LHCN-M2 (cell line): ENCODE data around the gene NTRK2. TPM values are rescaled to one million over a fixed set of nuclear protein-coding genes. Genes with fewer than 3 reads are reported as not detected.

Experiments used
- DNase-seq: peaks from one replicate; pipeline ENCODE4 v3.0.0-alpha.2; 2012; ENCODE audit warnings: low read depth
- total RNA-seq: library from RNA; depleted of rRNA; stranded (reverse); fragments of >200 nt; gene quantifications from 2 replicates; pipeline ENCODE4 v1.2.3, GENCODE V29; 2014

The NTRK2 gene
- total RNA-seq, 1 experiment from 2014 or later = not detected

GRCh38 chr9:85013703-85014102 is 344.2 kb downstream of the NTRK2 start:
- no peak for DNase-seq

GRCh38 chr9:85014292-85014691 is 344.8 kb downstream of the NTRK2 start:
- DNase-seq = no peak

DNA sequence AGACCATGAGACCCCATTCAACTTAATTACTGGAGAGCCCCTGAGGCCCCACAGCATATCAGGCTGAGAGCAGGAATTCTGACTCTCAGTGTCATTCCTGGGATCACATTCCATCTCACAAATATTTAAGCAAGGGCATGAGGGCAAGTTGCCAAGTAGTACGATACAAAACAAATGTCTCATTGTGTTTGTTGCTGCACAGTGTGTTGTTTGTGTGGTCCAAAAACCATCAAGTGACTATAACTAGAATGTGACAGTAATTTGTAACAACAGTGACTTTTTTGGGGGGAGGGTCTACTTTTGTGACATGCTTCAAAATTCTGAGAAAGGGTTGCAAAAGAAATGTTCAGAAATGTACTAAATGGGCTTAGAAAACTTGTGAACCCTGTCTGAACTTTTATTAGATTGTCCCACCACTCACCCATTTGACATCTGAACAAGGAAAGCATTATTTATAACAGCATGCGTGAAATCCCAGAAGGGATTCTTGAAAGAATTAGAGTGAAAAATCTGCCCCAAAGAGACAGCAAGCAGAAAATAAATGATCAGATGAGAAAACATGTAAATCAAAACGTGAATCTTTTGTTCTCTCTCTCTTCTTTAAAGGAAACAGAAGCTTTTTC is 347.0 kb downstream of the NTRK2 start:
- DNase-seq = no peak

- DNase-seq = no peak
Observed at GRCh38 chr9:85020791-85021190, 351.3 kb downstream of the NTRK2 start.

- no peak for DNase-seq
Observed at GRCh38 chr9:85021686-85022085, 352.2 kb downstream of the NTRK2 start.

DNA sequence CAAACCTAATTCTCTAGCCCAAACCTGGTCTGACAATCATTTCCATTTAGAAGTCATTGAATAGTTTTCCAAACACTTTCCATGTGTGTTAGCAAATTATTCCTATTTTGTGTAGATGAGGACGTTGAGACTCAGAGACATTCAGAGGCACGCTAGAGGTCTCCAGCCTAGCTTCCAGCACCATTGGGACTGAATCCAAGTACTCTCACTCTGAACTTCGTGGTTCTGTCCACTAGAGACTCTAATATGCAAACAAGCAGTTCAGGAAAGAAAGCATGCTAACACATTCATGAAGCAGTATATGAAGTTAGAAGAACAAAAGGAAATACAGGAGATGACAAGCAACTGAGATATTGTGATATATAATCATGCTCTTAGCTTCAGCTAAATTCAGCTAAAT is 354.8 kb downstream of the NTRK2 start:
- no peak for DNase-seq

DNA sequence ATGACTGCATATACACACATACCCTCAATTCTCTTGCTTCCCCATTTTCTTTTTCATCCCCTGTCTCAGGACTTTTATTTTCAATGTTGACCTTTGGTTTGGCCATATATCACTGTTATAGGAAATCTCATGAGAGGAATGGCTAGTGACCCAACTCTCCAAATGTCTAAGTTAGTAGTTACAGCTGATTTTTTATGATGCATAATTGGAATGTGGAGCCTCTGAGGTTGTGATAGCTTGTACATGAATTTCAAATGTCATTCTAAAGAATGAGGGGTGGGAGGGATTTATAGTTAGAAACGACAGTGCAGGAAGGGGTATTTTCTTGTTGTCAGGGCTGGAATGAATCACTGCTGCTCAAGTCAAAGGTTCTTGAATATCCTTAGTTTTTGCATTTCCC is 356.1 kb downstream of the NTRK2 start:
- DNase-seq = no peak

DNA sequence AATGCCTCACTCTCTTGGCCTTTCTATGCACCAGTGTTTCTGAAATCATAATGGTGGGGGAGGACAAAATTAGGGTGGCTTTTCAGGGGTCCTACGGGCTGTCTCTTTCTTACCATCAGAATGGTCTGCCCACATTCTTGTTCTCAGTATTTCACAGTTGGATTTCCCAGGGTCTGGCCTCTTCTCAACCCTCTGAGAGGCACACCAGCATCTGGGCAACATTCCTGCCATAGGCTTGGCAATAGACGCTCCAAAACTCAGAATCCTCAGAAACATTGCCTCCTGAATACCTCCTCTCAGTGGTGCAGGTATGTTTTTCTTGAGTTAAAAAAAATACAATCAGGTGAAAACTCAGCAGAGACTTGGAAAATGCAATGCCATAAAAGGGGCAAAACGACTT is 358.3 kb downstream of the NTRK2 start:
- no peak for DNase-seq

- no peak for DNase-seq
Observed at GRCh38 chr9:85030316-85030715, 360.8 kb downstream of the NTRK2 start.

- no peak for DNase-seq
Observed at GRCh38 chr9:85036496-85036895, 367.0 kb downstream of the NTRK2 start.

- DNase-seq = no peak
Observed at GRCh38 chr9:85038061-85038460, 368.5 kb downstream of the NTRK2 start.

GRCh38 chr9:85038824-85039608 is 369.5 kb downstream of the NTRK2 start:
- no peak for DNase-seq

DNA sequence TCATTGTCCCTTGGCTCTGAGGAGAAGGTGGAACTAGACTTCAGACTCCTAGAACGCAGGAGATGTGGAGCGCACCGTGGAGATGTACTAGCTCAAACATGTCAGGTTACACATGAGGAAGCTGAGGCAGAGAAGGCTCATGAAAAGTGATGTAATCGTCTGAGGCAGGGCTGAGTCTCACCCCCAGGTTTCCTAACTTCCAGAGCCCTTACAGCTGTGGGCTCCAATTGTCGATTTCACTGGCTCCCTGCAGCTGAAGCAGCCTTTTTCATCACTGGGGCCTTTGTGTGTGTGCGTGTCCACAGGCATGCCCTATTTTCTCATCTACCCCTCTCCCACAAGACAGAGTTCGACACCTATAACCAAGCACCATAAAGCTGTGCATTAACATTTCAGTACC is 370.6 kb downstream of the NTRK2 start:
- no peak for DNase-seq

- DNase-seq = no peak
Observed at GRCh38 chr9:85040821-85041465, 371.4 kb downstream of the NTRK2 start.

DNA sequence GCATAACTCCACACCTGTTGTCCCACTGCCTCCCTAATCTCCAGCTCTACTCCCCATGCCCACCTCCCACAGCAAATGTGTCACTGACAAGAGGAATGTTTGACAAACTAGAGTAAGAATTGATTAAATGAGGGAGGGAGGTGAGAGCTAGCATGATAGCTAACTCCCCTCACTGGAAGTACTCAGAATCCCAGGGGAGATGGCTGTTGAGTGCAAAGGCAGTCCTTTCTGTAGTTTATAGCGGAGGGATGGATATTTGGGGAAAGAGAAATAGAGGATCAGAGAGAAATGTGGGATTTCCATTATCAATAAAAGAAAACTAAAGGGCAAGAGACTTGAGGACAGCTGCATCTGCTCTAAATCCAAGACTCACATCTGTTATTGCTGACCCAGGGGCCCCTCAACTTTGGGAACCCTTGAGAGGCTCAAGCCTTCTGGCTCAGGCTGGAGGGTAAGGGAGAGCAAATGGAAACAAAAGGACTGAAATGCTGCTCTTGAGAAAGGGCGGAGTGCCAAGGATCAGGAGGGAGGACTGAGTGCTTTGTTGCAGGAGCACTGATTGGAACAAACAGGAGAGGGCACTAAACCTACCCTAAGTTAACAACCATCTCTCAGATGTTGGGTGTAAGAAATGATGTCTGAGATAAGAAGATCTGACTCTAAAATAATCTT is 372.1 kb downstream of the NTRK2 start:
- no peak for DNase-seq

GRCh38 chr9:85042981-85043647 is 373.6 kb downstream of the NTRK2 start:
- DNase-seq = no peak

GRCh38 chr9:85045271-85045670 is 375.7 kb downstream of the NTRK2 start:
- no peak for DNase-seq

GRCh38 chr9:85046475-85046874 is 376.9 kb downstream of the NTRK2 start:
- no peak for DNase-seq

- DNase-seq = no peak
Observed at GRCh38 chr9:85053206-85053786, 383.8 kb downstream of the NTRK2 start.

GRCh38 chr9:85054017-85054416 is 384.5 kb downstream of the NTRK2 start:
- no peak for DNase-seq

- no peak for DNase-seq
Observed at GRCh38 chr9:85055506-85056202, 386.1 kb downstream of the NTRK2 start.
